Fibroblast of lung (primary cell): ENCODE measurements around the gene C2orf76. TPM values are rescaled to one million over a fixed set of nuclear protein-coding genes. Genes with fewer than 3 reads are reported as not detected.
A peak's percentile ranks its signal among the peaks of the same experiment; 100 is the strongest.

Source experiments
- DNase-seq, 2 donors: peaks; one replicate each; pipeline versions ENCODE4 v3.0.0 to v3.0.0-alpha.2; 2010; ENCODE audit warnings: low read depth in 2 of 2
- H2AFZ ChIP-seq: 2 replicates; pipeline ENCODE4 v1.5.1; 2012; ENCODE audit warnings: low read length, control low read depth, inconsistent platforms
- H3K27ac ChIP-seq: 2 replicates; pipeline ENCODE4 v1.5.1; 2011; ENCODE audit warnings: low read length, control low read depth; ENCODE audit not compliant: insufficient read depth
- H3K27me3 ChIP-seq: 2 replicates; pipeline ENCODE4 v1.5.1; 2011; ENCODE audit warnings: mild to moderate bottlenecking, low read length; ENCODE audit not compliant: control insufficient read depth, insufficient read depth
- H3K36me3 ChIP-seq: 2 replicates; pipeline ENCODE4 v1.5.1; 2011; ENCODE audit warnings: low read length; ENCODE audit not compliant: control insufficient read depth, insufficient read depth
- H3K4me1 ChIP-seq: 2 replicates; pipeline ENCODE4 v1.5.1; 2011; ENCODE audit warnings: low read length; ENCODE audit not compliant: control insufficient read depth, insufficient read depth; ENCODE audit errors: extremely low read depth
- H3K4me2 ChIP-seq: 2 replicates; pipeline ENCODE4 v1.5.1; 2011; ENCODE audit warnings: low read length, control low read depth; ENCODE audit not compliant: insufficient read depth; ENCODE audit errors: extremely low read depth
- H3K4me3 ChIP-seq, 4 experiments: fragments of 200-600 bp in 1 of 4; sonication (generic) in 1 of 4; replicated peaks in 1 of 4; 2 replicates each; pipeline ENCODE4 v1.5.1; 2011 to 2016; ENCODE audit warnings: low read length in 4 of 4, low read depth in 3 of 4, mild to moderate bottlenecking in 3 of 4, control low read depth in 2 of 4, inconsistent platforms in 1 of 4, mixed read lengths in 1 of 4; ENCODE audit not compliant: insufficient read depth in 1 of 4; ENCODE audit errors: control extremely low read depth in 1 of 4
- H3K79me2 ChIP-seq: 2 replicates; pipeline ENCODE4 v1.5.1; 2012; ENCODE audit warnings: mild to moderate bottlenecking, low read length, inconsistent platforms; ENCODE audit not compliant: control insufficient read depth, insufficient read depth
- H3K9ac ChIP-seq: 2 replicates; pipeline ENCODE4 v1.5.1; 2011; ENCODE audit warnings: mild to moderate bottlenecking, low read length, control low read depth; ENCODE audit not compliant: insufficient read depth
- H3K9me3 ChIP-seq: 2 replicates; pipeline ENCODE4 v1.5.1; 2012; ENCODE audit warnings: low read depth, low read length; ENCODE audit not compliant: control insufficient read depth, insufficient read depth
- H4K20me1 ChIP-seq: 2 replicates; pipeline ENCODE4 v1.5.1; 2011; ENCODE audit warnings: low read length; ENCODE audit not compliant: control insufficient read depth, insufficient read depth; ENCODE audit errors: extremely low read depth
- EZH2 ChIP-seq: IDR thresholded peaks from 2 replicates; pipeline ENCODE4 v1.5.1; 2012; ENCODE audit warnings: low read length, control low read depth, mild to moderate bottlenecking; ENCODE audit errors: missing control alignments
- polyA plus RNA-seq, 2 donors: library from polyadenylated mRNA; depleted of rRNA in 1 of 2; stranded (reverse) in 1 of 2; unstranded in 1 of 2; fragments of >200 nt; gene quantifications; 2 replicates each; pipeline ENCODE4 v1.2.1, GENCODE V29; 2011 to 2012; ENCODE audit warnings: missing spikeins in 1 of 2
- total RNA-seq: library from RNA; depleted of rRNA; stranded (reverse); fragments of >200 nt; gene quantifications from 2 replicates; pipeline ENCODE4 v1.2.1, GENCODE V29; 2014
- TF ChIP-seq, protein P1 (sequence below), 2 donors: IDR thresholded peaks in 1 of 2; conservative IDR thresholded peaks in 1 of 2; 1 replicate in 1 of 2; 2 replicates in 1 of 2; pipeline ENCODE4 v1.5.1; 2011 to 2012; ENCODE audit warnings: low read length in 2 of 2, control low read depth in 1 of 2, inconsistent platforms in 1 of 2, low read depth in 1 of 2, mild to moderate bottlenecking in 1 of 2

C2orf76 gene
- total and polyA plus RNA-seq, 2 donors (not counting 1 experiment from before 2014, with no cell fraction given) = 14.6 to 17.8 TPM

DNA sequence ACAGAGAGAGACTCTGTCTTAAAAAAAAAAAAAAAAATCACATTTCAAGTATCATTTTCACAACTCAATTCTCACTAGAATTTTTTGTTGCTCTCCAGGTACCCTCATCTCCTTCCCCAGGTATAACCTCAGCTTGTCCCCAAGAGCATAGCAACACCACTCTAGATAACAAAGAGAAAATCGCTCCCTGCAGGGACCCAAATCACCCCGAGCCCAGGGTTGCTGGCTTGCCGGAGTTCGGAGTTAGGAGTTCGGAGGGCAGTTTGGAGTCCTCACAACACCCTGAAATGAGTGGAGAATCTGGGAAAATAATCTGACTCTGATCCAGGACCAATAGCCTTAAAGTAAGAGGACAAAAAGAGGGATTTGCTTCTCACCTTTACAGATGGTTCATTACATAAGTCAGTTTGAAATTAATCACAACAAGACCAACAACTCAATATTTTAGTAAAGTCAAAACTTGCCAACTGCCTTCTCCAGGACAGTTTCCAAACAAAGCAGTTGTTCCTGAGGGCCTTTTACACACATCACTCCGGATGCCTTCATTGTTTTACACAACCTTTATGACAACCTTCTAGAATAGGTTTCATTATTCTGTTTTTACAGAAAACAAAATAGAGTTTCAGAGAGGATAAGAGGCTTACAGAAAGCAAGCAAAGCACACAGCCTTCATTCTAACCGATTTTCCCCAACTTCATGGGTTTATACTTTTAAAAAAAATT is 59.1 kb downstream of the C2orf76 start:
- DNase-seq = no peak
- no peak for TF ChIP-seq EZH2
- TF ChIP-seq, protein P1, sequence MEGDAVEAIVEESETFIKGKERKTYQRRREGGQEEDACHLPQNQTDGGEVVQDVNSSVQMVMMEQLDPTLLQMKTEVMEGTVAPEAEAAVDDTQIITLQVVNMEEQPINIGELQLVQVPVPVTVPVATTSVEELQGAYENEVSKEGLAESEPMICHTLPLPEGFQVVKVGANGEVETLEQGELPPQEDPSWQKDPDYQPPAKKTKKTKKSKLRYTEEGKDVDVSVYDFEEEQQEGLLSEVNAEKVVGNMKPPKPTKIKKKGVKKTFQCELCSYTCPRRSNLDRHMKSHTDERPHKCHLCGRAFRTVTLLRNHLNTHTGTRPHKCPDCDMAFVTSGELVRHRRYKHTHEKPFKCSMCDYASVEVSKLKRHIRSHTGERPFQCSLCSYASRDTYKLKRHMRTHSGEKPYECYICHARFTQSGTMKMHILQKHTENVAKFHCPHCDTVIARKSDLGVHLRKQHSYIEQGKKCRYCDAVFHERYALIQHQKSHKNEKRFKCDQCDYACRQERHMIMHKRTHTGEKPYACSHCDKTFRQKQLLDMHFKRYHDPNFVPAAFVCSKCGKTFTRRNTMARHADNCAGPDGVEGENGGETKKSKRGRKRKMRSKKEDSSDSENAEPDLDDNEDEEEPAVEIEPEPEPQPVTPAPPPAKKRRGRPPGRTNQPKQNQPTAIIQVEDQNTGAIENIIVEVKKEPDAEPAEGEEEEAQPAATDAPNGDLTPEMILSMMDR (conservative IDR thresholded peaks at IDR 0.05 in 1 of 2, IDR thresholded peaks at IDR 0.05 in 1 of 2; ENCODE audit: low read depth in 1 of 2, low read length in 2 of 2) = no peak

DNA sequence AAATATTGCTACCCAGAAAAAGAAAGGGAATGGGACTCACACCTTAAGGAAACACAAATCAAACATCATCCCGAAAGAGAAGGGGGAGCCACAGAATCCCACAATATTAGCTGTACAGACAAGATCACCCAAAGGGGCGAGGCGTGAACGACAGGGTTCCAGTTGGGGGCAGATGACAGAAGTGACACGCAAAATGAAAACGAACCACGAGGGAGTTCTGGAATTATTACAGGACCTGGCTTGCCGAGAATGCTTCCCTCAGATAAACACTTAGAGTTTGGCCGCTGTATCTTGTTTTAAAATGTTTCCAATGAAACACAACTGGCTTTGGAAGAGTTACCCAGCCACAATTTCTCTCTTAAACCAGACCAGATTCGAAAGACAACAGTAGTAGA is 60.4 kb downstream of the C2orf76 start:
- peak overlapping the region; percentile 46 for H2AFZ ChIP-seq
- H3K79me2 ChIP-seq = no peaks in the 10 kb centered on the region
- H3K9ac ChIP-seq = no peak overlapping the region
- no peaks in the 10 kb centered on the region for H3K4me1 ChIP-seq
- no peaks in the 10 kb centered on the region for H4K20me1 ChIP-seq
- peak overlapping the region in 3 of 4 experiments; percentile 7 to 40 (median 13) for H3K4me3 ChIP-seq
- DNase-seq = no peak
- H3K27ac ChIP-seq = no peak overlapping the region
- H3K27me3 ChIP-seq = no peaks in the 10 kb centered on the region
- peak overlapping the region; percentile 78 for H3K4me2 ChIP-seq
- no peaks in the 10 kb centered on the region for H3K36me3 ChIP-seq
- TF ChIP-seq, protein P1 (conservative IDR thresholded peaks at IDR 0.05 in 1 of 2, IDR thresholded peaks at IDR 0.05 in 1 of 2; ENCODE audit: low read depth in 1 of 2, low read length in 2 of 2) = no peak
- no peak for TF ChIP-seq EZH2
- H3K9me3 ChIP-seq = no peaks in the 10 kb centered on the region

More for the DNA sequence above, 59.1 kb downstream of the C2orf76 start:
- H3K4me2 ChIP-seq = no peak overlapping the region
- no peaks in the 10 kb centered on the region for H3K27me3 ChIP-seq
- H3K4me3 ChIP-seq = no peak overlapping the region
- H3K79me2 ChIP-seq = no peaks in the 10 kb centered on the region
- no peaks in the 10 kb centered on the region for H4K20me1 ChIP-seq
- H3K27ac ChIP-seq = no peak overlapping the region
- no peak overlapping the region for H2AFZ ChIP-seq
- H3K9ac ChIP-seq = no peak overlapping the region
- no peaks in the 10 kb centered on the region for H3K9me3 ChIP-seq
- H3K4me1 ChIP-seq = no peaks in the 10 kb centered on the region
- no peaks in the 10 kb centered on the region for H3K36me3 ChIP-seq

DNA sequence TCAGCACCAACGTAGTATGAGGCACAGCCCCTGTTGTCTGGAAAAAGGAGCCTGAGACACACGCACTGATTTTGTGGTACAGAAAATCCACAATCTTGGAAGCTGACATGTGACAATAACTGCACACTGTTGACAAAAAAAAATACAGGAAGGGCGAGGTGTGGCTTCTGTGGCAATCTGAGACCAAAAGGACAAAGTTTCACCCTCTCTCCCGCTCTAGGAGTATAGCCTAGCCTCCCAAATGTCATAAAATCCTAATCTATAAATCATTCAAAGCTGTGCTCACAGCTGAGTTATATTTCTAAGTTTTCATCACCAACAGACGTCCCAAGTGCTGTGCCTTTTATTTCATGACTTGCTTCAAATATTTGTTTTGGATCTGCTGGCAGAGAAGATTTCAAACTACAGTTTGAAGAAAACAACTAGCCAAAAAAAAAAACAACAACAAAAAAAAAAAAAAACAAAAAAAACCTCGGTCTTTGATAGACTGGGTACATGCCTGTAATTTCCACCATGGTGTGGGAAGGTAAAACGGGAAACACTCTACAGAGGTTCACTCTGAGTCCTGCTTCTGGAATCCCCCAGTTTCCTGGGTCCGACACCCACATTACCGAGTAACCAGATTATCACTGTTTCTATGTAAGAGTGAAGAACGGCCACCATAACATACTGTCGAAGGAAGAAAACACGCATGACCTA is 61.0 kb downstream of the C2orf76 start:
- Histone ChIP-seq H3K36me3 (no peaks in the 10 kb centered on the region), H3K4me2 (peak overlapping the region; percentile 78), H3K4me1 (no peaks in the 10 kb centered on the region), H3K4me3 (peak overlapping the region in 1 of 4 experiments; percentile 40), H4K20me1 (no peaks in the 10 kb centered on the region), H3K27ac (no peak overlapping the region), H2AFZ (no peak overlapping the region), H3K9me3 (no peaks in the 10 kb centered on the region), H3K9ac (no peak overlapping the region), H3K27me3 (no peaks in the 10 kb centered on the region), H3K79me2 (no peaks in the 10 kb centered on the region)
- no peak for DNase-seq
- no peak for TF ChIP-seq EZH2
